ENCODE results near the gene PAIP1. TPM values are rescaled to one million over a fixed set of nuclear protein-coding genes. Genes with fewer than 3 reads are reported as not detected.

PAIP1 gene
- total RNA-seq, 1 donor from 2014 or later = 38.3 TPM

- no peaks in the 10 kb centered on the region for H3K27me3 Mint-ChIP-seq
- peak within 1 kb of the TSS; percentile 100 for H3K27ac Mint-ChIP-seq
- peaks cover 10% of the 10 kb centered on the region for H3K36me3 Mint-ChIP-seq (ENCODE audit: low read depth)
- ChIA-PET POLR2A (interaction anchor here (0.6 to 4.4 kb wide), 57 partner anchors 8 to 1641 kb away, joined by 3 to 140 read pairs (median 5); partner anchors contain the start of genes C5orf34, FBXO4, HMGCS1 and MRPS30), CTCF (interaction anchor here (0.6 to 1.7 kb wide), 24 partner anchors 17 to 575 kb away, joined by 3 to 19 read pairs (median 5); partner anchors contain the start of genes C5orf34, HMGCS1, NNT and PAIP1)
- H3K4me3 Mint-ChIP-seq = peak within 1 kb of the TSS; percentile 95
- no peak for TF ChIP-seq CTCF (IDR thresholded peaks at IDR 0.05)
- intact Hi-C loops (cut with micrococcal nuclease) = loop anchor here (1.0 to 10.0 kb wide), 18 partner anchors 32 to 1613 kb away; partner anchors contain the start of genes C5orf34, FBXO4, HMGCS1 and MRPS30
- ATAC-seq (ENCODE audit: low read depth) (peak; percentile 86), DNase-seq (peak; percentile 76)
- peaks cover 33% of the 10 kb centered on the region for H3K4me1 Mint-ChIP-seq
- no peaks in the 10 kb centered on the region for H3K9me3 Mint-ChIP-seq
These were observed 73.4 kb downstream of the PAIP1 start, which contains the start of gene TMEM267 for GRCh38 chr5:43483298-43484105. Gene TMEM267 (minus strand): TSS chr5:43483865. CDS start chr5:43453969, 29,896 bp downstream.

- H3K9me3 Mint-ChIP-seq = no peaks in the 10 kb centered on the region
- peaks cover 33% of the 10 kb centered on the region for H3K4me1 Mint-ChIP-seq
- no peak for DNase-seq
- no peak for ATAC-seq (ENCODE audit: low read depth)
- peaks cover 9% of the 10 kb centered on the region for H3K36me3 Mint-ChIP-seq (ENCODE audit: low read depth)
- CTCF ChIA-PET = interaction anchor here (0.6 kb wide), 1 partner anchor 73 kb away, joined by 3 read pairs; no protein-coding TSS in a partner anchor
- H3K27ac Mint-ChIP-seq = peak overlapping the region; percentile 100
- TF ChIP-seq CTCF (IDR thresholded peaks at IDR 0.05) = no peak
- peak overlapping the region; percentile 95 for H3K4me3 Mint-ChIP-seq
- POLR2A ChIA-PET = interaction anchor here (0.5 to 4.4 kb wide), 8 partner anchors 31 to 533 kb away, joined by 7 to 140 read pairs (median 67); partner anchors contain the start of genes C5orf34, HMGCS1, NNT and ZNF131
- intact Hi-C loops (cut with micrococcal nuclease) = loop anchor here (1.0 to 10.0 kb wide), 14 partner anchors 33 to 1612 kb away; partner anchors contain the start of genes C5orf34, FBXO4, HMGCS1 and NIM1K
- no peaks in the 10 kb centered on the region for H3K27me3 Mint-ChIP-seq
These were observed 74.2 kb downstream of the PAIP1 start for GRCh38 chr5:43482490-43483297.

Other genes starting within 250 kb of the PAIP1 start
- 133 and 160 TPM in 2 replicates for gene HMGCS1, start 243.7 kb downstream of the PAIP1 start, total RNA-seq
- 10.7 and 11.6 TPM in 2 replicates for gene CCL28, start 144.7 kb downstream of the PAIP1 start, total RNA-seq
- gene TMEM267, start 73.2 kb downstream of the PAIP1 start, total RNA-seq = 15.2 and 16.3 TPM in 2 replicates
- 4.4 and 4.7 TPM in 2 replicates for gene C5orf34, start 41.9 kb downstream of the PAIP1 start, total RNA-seq
- 59.0 and 63.0 TPM in 2 replicates for gene NNT, start 46.1 kb upstream of the PAIP1 start, total RNA-seq

Data from activated B cell treated with CpG ODN at 0.5 μM for 24 hours (primary cell).